Central memory CD8-positive, alpha-beta T cell (primary cell): ENCODE results near the gene THSD4.

ENCODE experiments used
- ATAC-seq: fragments of 150-1000 bp; cut with Tn5 transposase; replicated peaks from 2 replicates; pipeline ENCODE4 v1.10.0; 2022; ENCODE audit warnings: mild to moderate bottlenecking, moderate FRiP score, moderate number of reproducible peaks; ENCODE audit not compliant: poor library complexity, severe bottlenecking; ENCODE audit errors: extremely low read depth
- DNase-seq, 2 donors: peaks; one replicate each; pipeline ENCODE4 v3.0.0; 2021; ENCODE audit warnings: low spot score in 2 of 2
- H3K27ac Mint-ChIP-seq: one replicate; pipeline ENCODE4 v1.8.0; 2022; ENCODE audit warnings: low read depth, mild to moderate bottlenecking, moderate library complexity, mixed read lengths
- H3K27me3 Mint-ChIP-seq: one replicate; pipeline ENCODE4 v1.8.0; 2022; ENCODE audit warnings: mixed read lengths
- H3K36me3 Mint-ChIP-seq: one replicate; pipeline ENCODE4 v1.8.0; 2022; ENCODE audit warnings: mild to moderate bottlenecking, moderate library complexity, mixed read lengths; ENCODE audit not compliant: insufficient read depth
- H3K4me1 Mint-ChIP-seq: one replicate; pipeline ENCODE4 v1.8.0; 2022; ENCODE audit warnings: mixed read lengths
- H3K4me3 Mint-ChIP-seq: one replicate; pipeline ENCODE4 v1.8.0; 2022; ENCODE audit warnings: mild to moderate bottlenecking, moderate library complexity, mixed read lengths
- H3K9me3 Mint-ChIP-seq: one replicate; pipeline ENCODE4 v1.8.0; 2022; ENCODE audit warnings: mixed read lengths

Gene THSD4

GRCh38 chr15:71807691-71808091, 692.4 kb downstream of the THSD4 start:
- DNase-seq (no peak), ATAC-seq (no peak)
- peaks cover 3% of the 10 kb centered on the region for H3K36me3 Mint-ChIP-seq
- H3K27me3 Mint-ChIP-seq = peaks cover 29% of the 10 kb centered on the region
- H3K9me3 Mint-ChIP-seq = no peaks in the 10 kb centered on the region
- H3K27ac Mint-ChIP-seq = no peak overlapping the region
- H3K4me3 Mint-ChIP-seq = no peak overlapping the region
- H3K4me1 Mint-ChIP-seq = no peaks in the 10 kb centered on the region

- Mint-ChIP-seq H3K36me3 (peaks cover 3% of the 10 kb centered on the region), H3K27me3 (peaks cover 24% of the 10 kb centered on the region), H3K4me1 (no peaks in the 10 kb centered on the region), H3K4me3 (no peak overlapping the region), H3K27ac (no peak overlapping the region), H3K9me3 (no peaks in the 10 kb centered on the region)
- no peak for DNase-seq
- ATAC-seq = no peak
Measured at GRCh38 chr15:71808311-71809020, 693.2 kb downstream of the THSD4 start.

DNA sequence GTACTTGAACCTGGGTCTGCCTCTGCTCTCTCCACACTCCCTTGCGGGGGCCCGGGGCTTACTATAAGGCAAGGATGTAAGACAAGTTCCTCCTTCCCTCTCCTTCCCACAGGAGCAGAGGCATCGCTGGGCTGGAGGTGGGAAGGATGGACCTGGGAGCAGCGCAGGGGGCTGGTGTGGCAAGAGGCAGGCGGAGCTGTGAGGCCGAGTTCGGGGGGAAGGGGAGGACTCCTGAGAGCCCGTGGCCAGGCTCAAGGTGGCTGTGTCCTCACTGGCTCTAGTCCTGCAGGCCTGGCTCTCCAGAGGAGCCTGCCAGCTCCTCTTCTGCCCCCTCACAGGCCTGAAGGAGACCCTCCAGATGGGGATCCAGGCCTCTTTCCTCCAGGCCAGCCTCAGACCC, 694.1 kb downstream of the THSD4 start:
- DNase-seq (no peak), ATAC-seq (no peak)
- Mint-ChIP-seq H3K27ac (no peak overlapping the region), H3K4me1 (no peaks in the 10 kb centered on the region), H3K36me3 (peaks cover 3% of the 10 kb centered on the region), H3K27me3 (peaks cover 24% of the 10 kb centered on the region), H3K9me3 (no peaks in the 10 kb centered on the region), H3K4me3 (no peak overlapping the region)

GRCh38 chr15:71810256-71811035, 695.2 kb downstream of the THSD4 start, which contains the start of gene NR2E3:
TSS of gene NR2E3 (plus strand) at chr15:71810554. CDS start at chr15:71810744, 190 bp downstream.
- Mint-ChIP-seq H3K36me3 (peaks cover 3% of the 10 kb centered on the region), H3K4me1 (no peaks in the 10 kb centered on the region), H3K9me3 (no peaks in the 10 kb centered on the region), H3K27ac (no peak within 1 kb of the TSS), H3K4me3 (no peak within 1 kb of the TSS), H3K27me3 (peaks cover 22% of the 10 kb centered on the region)
- ATAC-seq (no peak), DNase-seq (no peak)

DNA sequence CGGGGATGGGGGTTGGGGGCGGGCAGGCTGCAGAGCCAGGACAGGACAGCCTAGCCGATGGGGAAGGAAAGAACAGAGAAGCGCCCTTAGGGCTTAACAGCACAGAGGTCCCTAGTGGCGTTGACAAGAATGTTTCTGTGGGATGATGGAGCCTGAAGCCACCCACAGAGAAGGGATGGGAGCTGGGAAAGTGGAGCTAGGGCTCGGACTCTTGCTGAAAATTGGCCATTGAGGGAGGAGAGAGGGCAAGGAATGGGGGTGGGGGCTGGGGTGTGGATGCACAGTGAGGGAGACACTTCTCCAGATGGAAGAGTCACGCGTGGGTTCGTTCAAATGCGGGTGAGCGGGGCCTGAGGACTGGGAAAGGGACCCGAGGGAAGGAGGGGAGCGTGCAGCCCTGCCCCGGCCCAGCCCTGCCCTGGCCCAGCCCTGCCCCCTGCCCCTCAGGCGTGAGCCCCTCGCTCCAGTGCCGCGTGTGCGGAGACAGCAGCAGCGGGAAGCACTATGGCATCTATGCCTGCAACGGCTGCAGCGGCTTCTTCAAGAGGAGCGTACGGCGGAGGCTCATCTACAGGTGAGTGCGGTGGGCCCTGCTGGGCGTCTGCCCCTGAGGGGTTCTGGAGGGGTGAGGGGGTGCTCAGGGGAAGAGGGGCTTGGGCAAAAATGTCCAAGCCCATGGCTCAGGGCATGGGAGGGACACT, 695.9 kb downstream of the THSD4 start:
- Mint-ChIP-seq H3K9me3 (no peaks in the 10 kb centered on the region), H3K27me3 (peaks cover 19% of the 10 kb centered on the region), H3K27ac (no peak overlapping the region), H3K36me3 (no peaks in the 10 kb centered on the region), H3K4me3 (no peak overlapping the region), H3K4me1 (no peaks in the 10 kb centered on the region)
- ATAC-seq (no peak), DNase-seq (no peak)

DNA sequence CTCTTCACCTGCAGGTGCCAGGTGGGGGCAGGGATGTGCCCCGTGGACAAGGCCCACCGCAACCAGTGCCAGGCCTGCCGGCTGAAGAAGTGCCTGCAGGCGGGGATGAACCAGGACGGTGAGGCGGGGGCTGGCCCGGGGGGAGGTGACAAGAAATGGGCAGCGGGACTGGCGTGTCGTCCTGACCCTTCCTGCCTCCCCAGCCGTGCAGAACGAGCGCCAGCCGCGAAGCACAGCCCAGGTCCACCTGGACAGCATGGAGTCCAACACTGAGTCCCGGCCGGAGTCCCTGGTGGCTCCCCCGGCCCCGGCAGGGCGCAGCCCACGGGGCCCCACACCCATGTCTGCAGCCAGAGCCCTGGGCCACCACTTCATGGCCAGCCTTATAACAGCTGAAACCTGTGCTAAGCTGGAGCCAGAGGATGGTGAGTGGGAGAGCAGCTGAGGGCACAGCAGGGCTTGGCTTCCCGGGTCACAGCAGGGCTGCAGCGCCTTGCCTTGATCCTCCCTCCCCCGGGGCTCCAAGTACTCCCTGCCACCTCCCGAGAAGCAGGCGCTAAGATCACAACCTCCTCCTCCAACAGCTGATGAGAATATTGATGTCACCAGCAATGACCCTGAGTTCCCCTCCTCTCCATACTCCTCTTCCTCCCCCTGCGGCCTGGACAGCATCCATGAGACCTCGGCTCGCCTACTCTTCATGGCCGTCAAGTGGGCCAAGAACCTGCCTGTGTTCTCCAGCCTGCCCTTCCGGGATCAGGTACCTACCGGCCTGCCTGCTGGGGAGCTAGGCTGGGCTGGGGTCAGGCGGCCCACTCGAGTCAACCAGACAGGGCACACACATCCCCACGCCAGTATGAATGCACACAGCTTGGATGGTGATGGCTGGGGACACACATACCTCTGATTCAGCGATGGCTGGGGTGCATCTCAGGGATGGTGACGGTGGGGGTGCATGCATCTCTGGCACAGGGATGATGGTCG, 696.8 kb downstream of the THSD4 start:
- Mint-ChIP-seq H3K27me3 (peaks cover 19% of the 10 kb centered on the region), H3K27ac (peak overlapping the region; percentile 70), H3K36me3 (no peaks in the 10 kb centered on the region), H3K4me1 (no peaks in the 10 kb centered on the region), H3K4me3 (no peak overlapping the region), H3K9me3 (no peaks in the 10 kb centered on the region)
- no peak for ATAC-seq
- no peak for DNase-seq

- H3K27me3 Mint-ChIP-seq = peaks cover 8% of the 10 kb centered on the region
- H3K36me3 Mint-ChIP-seq = peaks cover under 1% of the 10 kb centered on the region
- no peak for DNase-seq
- no peaks in the 10 kb centered on the region for H3K9me3 Mint-ChIP-seq
- no peak overlapping the region for H3K4me3 Mint-ChIP-seq
- ATAC-seq = no peak
- no peaks in the 10 kb centered on the region for H3K4me1 Mint-ChIP-seq
- H3K27ac Mint-ChIP-seq = peak overlapping the region; percentile 70
Measured at GRCh38 chr15:71812966-71813722, 697.9 kb downstream of the THSD4 start.

GRCh38 chr15:71813723-71814470, 698.6 kb downstream of the THSD4 start:
- no peaks in the 10 kb centered on the region for H3K9me3 Mint-ChIP-seq
- ATAC-seq (no peak), DNase-seq (no peak)
- no peak overlapping the region for H3K4me3 Mint-ChIP-seq
- H3K27me3 Mint-ChIP-seq = peaks cover under 1% of the 10 kb centered on the region
- H3K27ac Mint-ChIP-seq = no peak overlapping the region
- H3K4me1 Mint-ChIP-seq = no peaks in the 10 kb centered on the region
- peaks cover 2% of the 10 kb centered on the region for H3K36me3 Mint-ChIP-seq

DNA sequence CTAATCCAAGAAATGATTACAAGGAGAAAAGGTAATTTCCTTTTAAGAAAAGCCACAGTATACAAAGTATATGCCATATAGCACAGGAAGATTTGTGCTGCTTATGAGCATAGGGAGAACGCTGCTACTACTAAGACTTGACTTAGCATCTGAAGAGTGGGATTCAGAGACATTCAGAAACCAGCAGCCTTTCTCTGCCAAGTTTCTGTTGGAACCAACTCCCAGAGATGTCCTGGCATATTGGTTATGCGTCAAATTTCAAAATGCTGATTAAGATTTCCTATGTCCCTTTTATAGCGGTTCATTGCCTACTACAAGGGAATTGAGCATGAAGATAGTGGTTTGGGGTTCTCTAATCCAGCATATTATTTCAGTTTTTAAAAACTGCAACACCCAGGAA, 700.0 kb downstream of the THSD4 start:
- DNase-seq = no peak
- Mint-ChIP-seq H3K27ac (no peak overlapping the region), H3K27me3 (no peaks in the 10 kb centered on the region), H3K36me3 (peaks cover 2% of the 10 kb centered on the region), H3K9me3 (no peaks in the 10 kb centered on the region), H3K4me3 (no peak overlapping the region), H3K4me1 (no peaks in the 10 kb centered on the region)
- ATAC-seq = no peak

- DNase-seq = no peak
Measured at GRCh38 chr15:71817351-71817750, 702.1 kb downstream of the THSD4 start.

GRCh38 chr15:71820127-71820526, 704.9 kb downstream of the THSD4 start:
- Mint-ChIP-seq H3K4me3 (no peak overlapping the region), H3K36me3 (peaks cover 2% of the 10 kb centered on the region), H3K9me3 (peaks cover 8% of the 10 kb centered on the region), H3K27me3 (no peaks in the 10 kb centered on the region), H3K27ac (no peak overlapping the region), H3K4me1 (no peaks in the 10 kb centered on the region)
- ATAC-seq (no peak), DNase-seq (no peak)

More at GRCh38 chr15:71817351-71817750, 702.1 kb downstream of the THSD4 start:
- Mint-ChIP-seq H3K9me3 (peaks cover 8% of the 10 kb centered on the region), H3K4me3 (no peak overlapping the region), H3K36me3 (peaks cover 2% of the 10 kb centered on the region), H3K27ac (no peak overlapping the region), H3K27me3 (no peaks in the 10 kb centered on the region), H3K4me1 (no peaks in the 10 kb centered on the region)
- ATAC-seq = no peak
